Skin epidermis (tissue), 12 donors: Measurements from ENCODE around the gene ANO2.
"Not testable (repeated sequence)": the region's sequence is repeated elsewhere in the genome, so short reads cannot be mapped to it uniquely, and the experiment has no call there.

Experiments used
- H3K27ac ChIP-seq, 21 experiments: fragments of 200-600 bp; sonication (generic) in 11 of 21; one replicate each; pipeline ENCODE4 v1.5.0; 2020; ENCODE audit warnings: mild to moderate bottlenecking in 3 of 21, inconsistent platforms in 2 of 21, moderate library complexity in 2 of 21
- H3K4me3 ChIP-seq, 7 experiments: fragments of 200-600 bp; sonication (generic) in 2 of 7; one replicate each; pipeline ENCODE4 v1.5.0; 2020; ENCODE audit warnings: inconsistent platforms in 2 of 7, mild to moderate bottlenecking in 2 of 7, moderate library complexity in 1 of 7

Gene ANO2

GRCh38 chr12:5537771-5538170 lies 407.3 kb downstream of the ANO2 start:
- Histone ChIP-seq H3K4me3 (no peak overlapping the region), H3K27ac (no peak overlapping the region)

GRCh38 chr12:5537026-5537615 lies 407.9 kb downstream of the ANO2 start:
- not testable (repeated sequence) for H3K4me3 ChIP-seq, H3K27ac ChIP-seq

- H3K27ac ChIP-seq: no peak overlapping the region
Measured at GRCh38 chr12:5535541-5535940, 409.5 kb downstream of the ANO2 start.

GRCh38 chr12:5534426-5535199 lies 410.4 kb downstream of the ANO2 start:
- Histone ChIP-seq H3K4me3 (no peak overlapping the region), H3K27ac (no peak overlapping the region)

More at GRCh38 chr12:5535541-5535940, 409.5 kb downstream of the ANO2 start:
- no peak overlapping the region for H3K4me3 ChIP-seq

DNA sequence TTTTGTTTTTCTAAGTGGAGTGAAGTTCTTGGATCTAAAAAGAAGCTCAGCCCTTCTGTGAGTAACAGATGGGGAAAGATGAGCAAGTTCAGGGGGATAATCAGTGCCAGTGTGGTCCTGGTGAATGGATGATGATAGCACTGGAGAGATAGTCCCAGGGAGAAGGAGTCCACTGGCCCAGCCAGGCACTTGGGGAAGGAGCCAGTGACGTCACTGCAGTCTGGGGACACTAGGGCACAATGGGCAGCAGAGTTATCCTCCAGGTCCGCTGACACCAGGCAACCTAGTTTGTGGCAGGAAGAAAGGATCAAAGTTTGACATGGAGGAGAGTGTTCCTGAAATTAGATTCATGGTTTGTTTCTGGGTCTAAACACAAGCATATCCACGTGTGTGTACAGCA lies 411.7 kb downstream of the ANO2 start:
- no peak overlapping the region for H3K4me3 ChIP-seq

DNA sequence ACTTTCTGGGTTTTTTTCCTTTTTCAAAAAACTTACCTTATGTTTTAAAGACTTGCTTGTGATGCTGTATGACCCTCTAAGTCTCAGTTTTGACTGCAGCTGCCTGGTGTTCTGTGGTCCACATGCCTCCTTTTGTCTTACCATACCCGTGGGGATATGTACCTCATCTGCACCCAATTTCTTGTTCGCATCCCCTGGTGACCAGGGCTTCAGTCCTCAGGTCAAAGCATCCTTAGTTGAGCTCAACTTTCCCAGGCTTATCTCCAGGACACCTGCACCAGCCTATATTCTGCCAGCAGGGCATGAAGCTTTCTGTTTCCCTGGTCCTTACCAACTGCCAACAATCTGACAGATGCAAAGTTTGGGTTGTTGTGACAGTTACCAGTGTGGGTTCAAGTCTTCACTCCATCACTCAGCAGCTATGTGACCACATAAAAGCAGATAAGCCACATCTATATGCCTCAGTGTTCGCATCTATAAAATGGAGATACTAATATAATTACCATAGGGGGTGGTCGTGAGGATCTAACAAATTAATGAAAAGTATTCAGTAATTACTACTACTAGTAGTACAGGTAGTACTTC lies 419.2 kb downstream of the ANO2 start:
- Histone ChIP-seq H3K4me3 (no peak overlapping the region), H3K27ac (no peak overlapping the region)

More for the DNA sequence above, 411.7 kb downstream of the ANO2 start:
- H3K27ac ChIP-seq: no peak overlapping the region

- Histone ChIP-seq H3K4me3 (no peak overlapping the region), H3K27ac (no peak overlapping the region)
Measured at GRCh38 chr12:5524769-5525436, 420.2 kb downstream of the ANO2 start.

GRCh38 chr12:5524116-5524768 lies 420.8 kb downstream of the ANO2 start:
- Histone ChIP-seq H3K4me3 (no peak overlapping the region), H3K27ac (no peak overlapping the region)

GRCh38 chr12:5523396-5524115 lies 421.5 kb downstream of the ANO2 start:
- H3K4me3 ChIP-seq: no peak overlapping the region
- H3K27ac ChIP-seq: no peak overlapping the region

DNA sequence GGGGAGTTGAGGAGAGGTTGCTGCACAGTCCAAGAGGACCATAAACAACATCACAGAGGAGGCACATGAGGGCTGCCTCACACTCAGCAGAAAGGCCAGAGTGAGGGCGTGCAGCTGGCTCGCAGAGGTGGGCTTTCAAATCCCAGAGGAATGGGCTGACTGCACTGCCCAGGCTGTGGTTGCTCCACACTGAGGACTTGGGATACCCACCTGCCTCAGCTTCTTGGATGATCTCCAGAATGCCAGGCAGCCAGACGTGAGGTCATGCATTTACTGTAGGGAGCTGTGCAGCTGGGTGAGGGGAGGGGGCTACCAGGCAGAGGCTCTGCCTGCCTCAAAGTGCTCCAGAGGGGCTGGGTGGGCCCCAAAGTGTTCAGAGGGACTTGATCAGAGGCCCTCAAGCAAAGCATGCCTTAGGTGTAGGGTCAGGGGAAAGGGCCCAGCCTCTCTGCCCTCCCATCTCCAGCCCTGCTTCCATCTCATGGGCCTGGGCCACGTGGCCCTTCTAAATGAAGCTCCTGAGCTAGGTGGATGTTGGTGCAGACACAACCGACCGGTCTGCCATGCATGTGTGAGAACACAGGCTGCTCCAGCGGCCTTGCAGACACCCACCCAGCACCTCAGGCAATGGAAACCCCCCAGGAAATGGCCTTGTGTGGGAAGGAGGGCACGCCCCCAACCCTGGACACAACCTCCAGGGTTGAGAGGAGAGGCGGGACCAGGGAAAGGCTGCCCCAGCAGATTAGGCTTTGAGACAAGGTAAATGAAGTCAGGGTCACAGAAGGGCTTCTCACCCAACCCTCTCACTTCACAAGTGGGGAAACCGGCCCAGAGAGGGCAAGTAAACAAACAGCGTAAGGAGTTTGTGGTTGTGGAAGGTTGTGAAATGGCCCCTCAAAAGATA lies 422.4 kb downstream of the ANO2 start:
- H3K4me3 ChIP-seq: no peak overlapping the region

DNA sequence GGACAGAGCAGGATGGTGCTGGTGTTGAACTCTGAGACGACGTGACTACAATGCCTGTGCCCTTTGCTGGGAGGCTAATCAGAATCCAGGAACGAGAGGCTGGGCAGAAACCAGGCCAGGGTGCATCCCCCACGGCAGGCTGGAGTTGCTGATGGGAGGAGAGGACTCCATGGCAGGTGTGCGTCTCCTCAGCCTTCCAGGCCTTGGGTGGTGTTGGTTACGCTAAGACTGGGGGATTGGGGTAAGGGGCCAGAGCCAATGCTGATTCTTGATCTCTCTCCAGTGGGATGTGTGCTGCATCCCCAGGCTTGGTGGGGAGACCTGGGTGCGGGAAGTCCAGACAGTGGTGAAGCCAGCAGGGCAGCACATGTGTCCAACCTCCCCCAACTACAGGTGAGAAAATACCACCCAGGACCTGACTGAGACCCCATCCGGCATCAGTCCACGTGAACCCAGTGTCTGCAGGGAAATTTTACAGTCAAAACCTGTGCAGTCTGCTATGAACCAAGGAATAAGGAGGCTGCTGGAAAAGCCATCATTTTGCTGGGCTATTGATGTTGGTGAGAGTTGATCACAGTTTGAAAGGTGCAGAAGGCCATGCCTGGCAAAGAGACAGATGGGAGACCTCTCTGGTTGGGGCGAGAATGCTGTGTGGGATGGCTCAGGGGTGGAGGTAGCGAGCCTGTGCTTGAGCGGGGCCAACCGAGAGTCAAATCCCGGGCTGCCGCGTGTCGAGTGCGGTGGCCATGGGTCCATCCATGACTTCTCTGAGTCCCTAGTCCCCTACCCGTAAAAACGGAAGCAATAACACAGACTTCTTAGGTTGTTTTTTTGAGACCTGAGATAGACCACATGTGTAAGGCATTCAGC lies 423.4 kb downstream of the ANO2 start:
- Histone ChIP-seq H3K4me3 (no peak overlapping the region), H3K27ac (no peak overlapping the region)

More for the DNA sequence above, 422.4 kb downstream of the ANO2 start:
- H3K27ac ChIP-seq: no peak overlapping the region

DNA sequence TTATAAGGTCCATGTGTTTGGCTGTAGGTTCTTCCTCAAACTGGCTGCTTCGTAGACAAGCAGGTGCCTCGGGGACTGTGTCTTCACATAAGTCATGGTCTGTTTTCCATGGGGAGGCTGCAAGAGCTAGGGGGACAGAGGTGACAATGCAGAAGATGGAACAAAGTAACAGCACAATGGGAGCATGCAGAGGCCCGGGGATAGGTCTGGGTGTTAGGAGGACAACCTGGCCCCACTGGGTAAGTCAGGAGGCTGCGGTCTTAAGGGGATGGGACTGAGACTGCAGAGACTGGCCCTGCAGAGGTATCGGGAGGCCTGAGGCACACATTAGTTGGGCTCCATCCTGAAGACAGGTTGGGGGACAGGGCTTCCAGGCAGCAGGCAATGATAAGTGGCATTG lies 424.2 kb downstream of the ANO2 start:
- H3K27ac ChIP-seq: no peak overlapping the region
- no peak overlapping the region for H3K4me3 ChIP-seq

DNA sequence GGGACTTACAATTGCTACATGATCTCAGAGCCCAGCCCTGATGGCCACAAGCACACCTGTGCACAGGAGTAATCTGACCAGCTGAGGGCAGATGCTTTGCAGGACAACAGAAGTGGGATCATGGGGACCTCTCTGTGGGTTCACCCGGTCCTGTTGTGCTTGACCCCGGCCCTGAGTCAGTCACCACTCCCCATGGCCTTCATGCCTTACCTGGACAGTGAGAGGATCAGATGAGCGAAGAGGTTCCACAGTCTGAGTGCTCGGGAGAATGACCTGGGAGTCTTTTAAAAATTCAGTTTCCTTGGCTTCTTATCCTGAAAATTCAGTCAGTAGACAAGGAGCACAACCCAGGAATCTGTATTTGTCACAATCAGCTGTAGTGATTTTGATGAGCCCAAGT lies 425.0 kb downstream of the ANO2 start:
- H3K27ac ChIP-seq: no peak overlapping the region
- no peak overlapping the region for H3K4me3 ChIP-seq

- no peak overlapping the region for H3K4me3 ChIP-seq
- H3K27ac ChIP-seq: no peak overlapping the region
Measured at GRCh38 chr12:5518584-5519365, 426.3 kb downstream of the ANO2 start.

DNA sequence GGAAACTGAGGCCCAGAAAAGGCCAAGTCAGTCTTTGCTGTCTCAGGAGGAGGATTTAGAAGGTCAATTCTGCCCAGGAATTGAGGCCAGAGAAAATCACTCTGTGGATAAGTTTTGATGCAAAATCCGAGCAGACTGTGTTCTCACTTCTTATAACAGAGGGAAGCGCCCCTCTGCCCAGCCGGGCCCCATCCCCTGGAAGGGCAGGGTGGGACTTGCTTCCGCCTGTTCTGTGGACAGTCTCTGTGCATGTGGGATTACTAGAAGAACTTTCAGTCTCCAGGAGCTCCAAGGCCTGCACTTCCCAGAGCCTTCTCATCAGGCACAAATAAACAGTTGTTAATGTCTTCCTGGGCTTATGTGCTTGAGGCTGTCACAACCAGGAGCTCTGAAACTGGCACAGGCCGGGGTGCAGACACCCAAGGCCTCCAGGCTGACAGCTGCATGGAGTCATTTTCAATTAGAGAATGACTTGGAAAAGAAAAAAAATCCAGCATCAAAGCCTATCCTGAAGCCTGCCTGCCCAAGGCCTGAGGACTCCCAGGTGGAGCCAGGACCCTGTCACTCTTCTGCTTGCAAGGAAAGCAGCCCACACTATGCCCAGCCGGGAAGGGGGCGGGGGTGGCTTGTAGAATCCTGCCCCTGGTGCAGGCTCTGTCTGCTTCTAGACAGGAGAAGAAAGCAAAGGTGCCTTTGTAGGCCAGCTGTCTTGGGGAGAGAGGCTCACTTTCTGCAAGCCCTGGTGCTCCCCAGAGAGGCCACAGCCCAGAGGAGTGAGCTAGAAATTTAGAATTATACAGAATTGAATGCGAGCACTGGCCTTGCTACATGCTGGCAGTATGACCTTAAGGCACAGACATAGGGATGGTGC lies 428.5 kb downstream of the ANO2 start:
- H3K27ac ChIP-seq: no peak overlapping the region
- no peak overlapping the region for H3K4me3 ChIP-seq

DNA sequence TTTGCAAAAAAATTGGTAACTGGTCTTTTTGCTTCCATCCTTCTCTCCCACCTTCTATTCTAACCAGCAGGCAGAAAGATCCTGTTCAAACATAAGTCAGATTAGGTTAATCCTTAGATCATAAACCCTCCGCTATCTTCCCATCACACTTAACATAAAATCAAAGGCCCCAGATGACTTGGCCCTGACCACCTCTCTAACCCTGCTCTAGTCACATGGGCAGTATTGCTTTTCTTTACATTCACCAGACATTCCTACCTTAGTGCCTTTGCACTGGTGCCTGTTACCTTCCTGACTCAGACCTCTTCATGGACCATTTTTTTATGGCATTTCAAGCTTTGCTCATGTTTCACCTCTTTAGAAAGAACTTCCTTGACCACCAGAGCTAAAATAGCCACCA lies 429.6 kb downstream of the ANO2 start:
- Histone ChIP-seq H3K4me3 (no peak overlapping the region), H3K27ac (no peak overlapping the region)
